Stimulated activated CD4-positive, alpha-beta T cell treated with anti-CD3 and anti-CD28 coated beads, Interleukin-4, amount 100 ng/mL, for 24 hours (primary cell): Measurements from ENCODE around the gene PLAC1.

ENCODE experiments used
- DNase-seq: peaks from one replicate; pipeline ENCODE4 v3.0.0-alpha.2; 2020

The PLAC1 gene

DNA sequence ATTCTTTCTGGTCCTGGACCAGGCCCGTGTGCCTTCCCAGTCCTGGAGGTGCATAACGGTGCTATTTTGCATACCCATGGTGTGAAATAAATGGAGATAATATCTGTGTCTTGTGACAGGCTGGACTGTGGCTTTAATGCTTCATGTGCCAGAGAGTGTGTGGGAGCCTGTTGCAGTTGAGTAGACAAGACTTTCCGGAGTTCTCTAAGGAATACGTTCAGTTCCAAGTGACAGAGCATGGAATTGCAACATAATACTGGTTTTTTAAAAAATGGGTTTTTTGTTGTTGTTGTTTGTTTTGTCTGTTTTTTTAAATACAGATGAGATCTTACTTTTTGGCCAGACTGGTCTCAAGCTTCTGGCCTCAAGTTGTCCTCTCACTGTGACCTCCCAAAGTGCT lies 124.3 kb downstream of the PLAC1 start:
- no peak for DNase-seq

DNA sequence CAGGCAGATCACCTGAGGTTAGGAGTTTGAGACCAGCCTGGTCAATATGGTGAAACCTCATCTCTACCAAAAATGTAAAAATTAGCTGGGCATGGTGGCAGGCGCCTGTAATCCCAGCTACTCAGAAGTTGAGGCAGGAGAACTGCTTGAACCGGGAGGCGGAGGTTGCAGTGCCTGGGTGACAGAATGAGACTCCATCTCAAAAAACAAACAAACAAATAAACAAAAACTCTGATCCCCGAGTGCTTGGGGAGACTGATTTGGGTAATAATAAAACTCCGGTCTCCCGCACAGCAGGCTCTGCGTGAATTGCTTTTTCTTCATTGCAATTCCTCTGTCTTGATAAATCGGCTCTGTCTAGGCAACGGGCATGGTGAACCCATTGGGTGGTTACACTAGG lies 124.9 kb downstream of the PLAC1 start:
- DNase-seq = no peak

DNA sequence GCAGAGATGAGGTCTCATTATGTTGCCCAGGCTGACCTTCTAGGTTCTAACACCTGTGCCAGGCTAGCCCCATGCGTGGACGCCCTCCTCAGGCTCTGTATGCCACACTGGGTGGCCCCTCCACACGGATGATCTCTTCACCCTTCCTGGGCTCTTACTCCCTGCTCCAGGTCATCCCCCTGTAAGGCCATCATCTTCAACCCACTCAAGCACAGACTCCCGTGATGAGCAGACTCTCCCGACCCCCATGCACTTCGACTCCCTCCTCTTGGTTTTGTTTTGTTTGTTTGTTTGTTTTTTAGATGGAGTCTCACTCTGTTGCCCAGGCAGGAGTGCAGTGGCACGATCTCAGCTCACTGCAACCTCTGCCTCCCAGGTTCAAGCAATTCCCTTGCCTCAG lies 127.4 kb downstream of the PLAC1 start:
- no peak for DNase-seq

DNA sequence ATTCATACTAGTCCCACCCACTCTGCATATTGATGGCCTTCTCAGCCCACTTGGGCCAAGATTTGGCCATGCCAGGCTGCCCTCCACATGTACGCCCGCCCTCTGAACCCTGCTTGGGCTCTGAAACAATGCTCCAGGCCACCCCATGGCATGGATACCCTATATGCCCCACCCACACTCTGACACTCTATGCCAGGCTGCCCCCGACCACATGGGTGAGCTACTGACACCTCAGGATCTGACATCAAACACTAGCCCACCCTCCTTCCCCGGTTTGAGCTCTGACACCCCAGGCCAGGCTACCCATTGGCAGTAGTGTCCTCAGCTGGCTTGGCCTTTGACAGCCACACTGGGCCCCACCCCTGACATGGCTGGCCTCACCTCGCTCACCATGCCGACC lies 128.8 kb downstream of the PLAC1 start:
- no peak for DNase-seq

DNA sequence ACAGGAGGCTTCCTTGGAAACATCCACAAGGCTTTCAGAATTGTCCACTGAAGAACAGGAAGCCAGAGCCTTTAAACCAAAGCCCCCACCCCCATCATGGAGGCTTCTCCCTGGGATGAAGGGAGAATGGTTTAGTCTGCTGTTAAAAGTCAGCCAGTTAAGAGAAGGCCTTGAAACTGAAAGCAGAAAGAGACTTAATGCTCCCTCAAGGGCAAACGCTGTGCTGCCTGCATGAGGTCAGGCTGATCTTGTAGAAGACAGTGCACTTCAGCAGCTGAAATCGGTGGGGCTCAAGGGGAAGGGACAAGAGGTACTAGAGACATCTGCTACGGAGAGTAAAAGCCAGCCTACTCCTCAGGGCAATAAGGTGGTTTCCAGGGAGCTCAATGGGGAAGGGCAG lies 129.3 kb downstream of the PLAC1 start:
- DNase-seq = no peak

DNA sequence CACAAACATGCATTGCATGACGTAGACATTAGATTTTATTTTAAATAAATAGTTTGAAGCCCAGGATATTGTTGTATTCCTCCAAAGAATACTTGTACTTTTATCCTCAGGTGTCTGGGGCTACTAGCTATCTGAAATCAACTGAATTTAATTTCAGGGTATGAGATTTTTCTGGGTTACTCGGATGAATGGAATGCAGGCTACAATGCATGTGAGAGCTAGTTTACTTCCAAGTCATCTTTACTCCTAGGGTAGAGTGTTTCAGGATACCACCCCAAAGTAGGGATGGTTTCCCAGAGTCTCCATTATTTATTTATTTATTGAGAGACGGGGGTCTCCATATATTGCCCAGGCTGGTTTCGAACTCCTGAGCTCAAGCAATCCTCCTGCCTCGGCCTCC lies 131.9 kb downstream of the PLAC1 start:
- DNase-seq = no peak

DNA sequence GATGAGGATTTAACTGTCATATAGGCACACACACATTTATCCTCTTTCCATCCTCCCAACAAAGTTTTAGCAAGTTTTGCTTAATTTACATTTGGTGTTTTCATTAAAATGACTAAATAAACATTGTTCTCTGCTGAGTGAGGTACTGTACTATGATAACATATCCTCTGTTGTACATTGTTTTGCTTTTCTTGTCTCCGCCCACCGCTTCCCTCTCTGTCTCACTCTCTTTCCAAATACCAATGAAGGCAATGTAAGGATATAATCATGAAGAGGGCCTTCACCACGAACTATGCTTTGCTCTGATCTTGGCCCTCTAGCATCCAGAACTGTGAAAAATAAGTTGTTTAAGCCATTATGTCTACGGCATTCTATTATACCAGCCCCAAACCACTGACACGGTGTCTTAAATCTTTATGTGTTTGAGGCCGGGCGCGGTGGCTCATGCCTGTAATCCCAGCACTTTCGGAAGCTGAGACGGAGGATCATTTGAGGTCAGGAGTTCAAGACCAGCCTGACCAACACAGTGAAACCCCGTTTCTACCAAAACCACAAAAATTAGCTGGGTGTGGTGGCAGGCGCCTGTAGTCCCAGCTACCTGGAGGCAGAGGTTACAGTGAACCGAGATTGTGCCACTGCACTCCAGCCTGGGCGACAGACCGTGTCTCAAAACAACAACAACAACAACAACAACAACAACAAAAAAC lies 133.0 kb downstream of the PLAC1 start:
- DNase-seq = no peak

DNA sequence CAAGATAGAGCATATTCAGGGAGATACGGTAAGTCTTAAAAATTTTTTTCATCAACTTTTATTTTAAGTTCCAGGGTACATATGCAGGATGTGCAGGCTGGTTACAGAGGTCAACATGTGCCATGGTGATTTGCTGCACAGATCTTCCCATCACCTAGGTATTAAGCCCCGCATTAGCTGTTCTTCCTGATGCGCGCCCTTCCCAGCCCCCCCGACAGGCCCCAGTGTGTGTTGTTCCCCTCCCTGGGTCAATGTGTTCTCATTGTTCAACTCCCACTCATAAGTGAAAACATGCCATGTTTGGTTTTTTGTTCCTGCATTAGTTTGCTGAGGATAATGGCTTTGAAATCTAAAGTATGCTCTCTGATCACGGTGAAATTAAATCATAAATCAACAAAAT lies 134.1 kb downstream of the PLAC1 start:
- no peak for DNase-seq

DNA sequence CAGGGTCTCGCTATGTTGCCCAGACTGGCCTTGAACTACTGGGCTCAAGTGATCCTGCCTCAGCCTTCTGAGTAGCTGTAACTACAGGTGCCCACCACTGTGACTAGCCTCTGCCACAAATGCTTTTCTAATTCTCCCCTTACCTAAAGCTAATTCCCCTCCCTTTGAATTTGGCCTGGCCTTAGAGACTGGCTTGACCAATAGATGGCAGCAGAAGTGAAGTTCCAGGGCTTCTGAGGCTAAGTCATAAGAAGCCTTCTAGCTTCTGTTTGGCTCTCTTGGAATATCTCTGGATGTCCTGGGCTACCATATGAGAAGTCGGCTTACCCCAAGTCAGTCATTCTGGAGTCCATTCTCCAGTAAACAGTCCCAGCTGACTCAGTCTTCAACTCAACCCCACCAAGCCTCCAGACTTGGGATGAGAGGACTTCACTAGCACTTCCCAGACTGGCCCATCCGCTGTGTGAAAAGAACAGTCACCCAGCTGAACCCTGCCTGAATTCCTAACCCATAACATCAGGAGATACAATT lies 137.3 kb downstream of the PLAC1 start:
- DNase-seq = peak; percentile 3
